ENCODE measurements around the gene ZNF701.
"Not testable (repeated sequence)": the region's sequence is repeated elsewhere in the genome, so short reads cannot be mapped to it uniquely, and the experiment has no call there.

Gene ZNF701

DNA sequence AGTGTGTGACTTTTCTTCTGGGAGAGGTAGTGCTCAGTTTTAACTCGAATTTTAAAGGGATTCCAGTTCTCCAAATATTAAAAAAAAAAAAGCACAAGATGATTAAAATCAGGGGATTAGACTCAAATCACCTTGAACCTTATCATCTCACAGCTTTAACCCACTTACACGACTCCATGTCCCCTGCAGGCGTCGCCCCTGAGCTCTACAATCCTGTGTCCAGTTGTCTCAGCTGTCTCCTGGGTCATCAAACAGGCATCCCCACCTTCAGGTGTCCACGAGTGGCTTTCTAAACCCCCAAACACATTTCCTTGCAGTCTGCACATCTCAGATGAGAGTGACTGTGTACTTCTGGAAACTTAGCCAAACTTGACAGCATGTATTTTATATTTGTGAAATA is 28.5 kb upstream of the ZNF701 start:
- no peak for DNase-seq (ENCODE audit: low read depth)
- no peak overlapping the region for H3K4me3 ChIP-seq (ENCODE audit: low read depth, low read length)
- TF ChIP-seq POLR2A (IDR thresholded peaks at IDR 0.05; ENCODE audit: extremely low read depth, insufficient read length) (no peak), MYC (IDR thresholded peaks at IDR 0.05; ENCODE audit: low read depth, low read length) (no peak)
- TF ChIP-seq, protein P1, sequence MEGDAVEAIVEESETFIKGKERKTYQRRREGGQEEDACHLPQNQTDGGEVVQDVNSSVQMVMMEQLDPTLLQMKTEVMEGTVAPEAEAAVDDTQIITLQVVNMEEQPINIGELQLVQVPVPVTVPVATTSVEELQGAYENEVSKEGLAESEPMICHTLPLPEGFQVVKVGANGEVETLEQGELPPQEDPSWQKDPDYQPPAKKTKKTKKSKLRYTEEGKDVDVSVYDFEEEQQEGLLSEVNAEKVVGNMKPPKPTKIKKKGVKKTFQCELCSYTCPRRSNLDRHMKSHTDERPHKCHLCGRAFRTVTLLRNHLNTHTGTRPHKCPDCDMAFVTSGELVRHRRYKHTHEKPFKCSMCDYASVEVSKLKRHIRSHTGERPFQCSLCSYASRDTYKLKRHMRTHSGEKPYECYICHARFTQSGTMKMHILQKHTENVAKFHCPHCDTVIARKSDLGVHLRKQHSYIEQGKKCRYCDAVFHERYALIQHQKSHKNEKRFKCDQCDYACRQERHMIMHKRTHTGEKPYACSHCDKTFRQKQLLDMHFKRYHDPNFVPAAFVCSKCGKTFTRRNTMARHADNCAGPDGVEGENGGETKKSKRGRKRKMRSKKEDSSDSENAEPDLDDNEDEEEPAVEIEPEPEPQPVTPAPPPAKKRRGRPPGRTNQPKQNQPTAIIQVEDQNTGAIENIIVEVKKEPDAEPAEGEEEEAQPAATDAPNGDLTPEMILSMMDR (IDR thresholded peaks at IDR 0.05; ENCODE audit: low read depth, low read length): no peak
- TF ChIP-seq, protein P2, sequence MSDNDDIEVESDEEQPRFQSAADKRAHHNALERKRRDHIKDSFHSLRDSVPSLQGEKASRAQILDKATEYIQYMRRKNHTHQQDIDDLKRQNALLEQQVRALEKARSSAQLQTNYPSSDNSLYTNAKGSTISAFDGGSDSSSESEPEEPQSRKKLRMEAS (IDR thresholded peaks at IDR 0.05; ENCODE audit: low read depth, low read length): no peak

DNA sequence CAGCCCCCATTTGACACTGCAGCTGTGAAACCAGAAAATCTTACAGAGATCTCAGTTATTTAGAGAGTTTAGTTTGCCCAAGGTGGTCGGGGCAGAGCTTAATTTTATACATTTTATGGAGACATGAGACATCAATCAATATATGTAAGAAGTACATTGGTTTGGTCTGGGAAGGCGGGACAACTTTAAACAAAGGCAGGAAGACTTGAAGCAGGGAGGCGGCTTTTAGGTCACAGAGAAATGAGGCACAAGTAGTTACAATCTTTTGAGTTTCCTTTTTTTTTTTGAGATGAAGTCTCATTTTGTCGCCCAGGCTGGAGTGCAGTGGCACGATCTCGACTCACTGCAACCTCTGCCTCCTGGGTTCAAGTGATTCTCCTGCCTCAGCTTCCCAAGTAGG is 27.5 kb upstream of the ZNF701 start:
- peak; percentile 28 for DNase-seq (ENCODE audit: low read depth)
- not testable (repeated sequence) for H3K4me3 ChIP-seq (ENCODE audit: low read depth, low read length)

DNA sequence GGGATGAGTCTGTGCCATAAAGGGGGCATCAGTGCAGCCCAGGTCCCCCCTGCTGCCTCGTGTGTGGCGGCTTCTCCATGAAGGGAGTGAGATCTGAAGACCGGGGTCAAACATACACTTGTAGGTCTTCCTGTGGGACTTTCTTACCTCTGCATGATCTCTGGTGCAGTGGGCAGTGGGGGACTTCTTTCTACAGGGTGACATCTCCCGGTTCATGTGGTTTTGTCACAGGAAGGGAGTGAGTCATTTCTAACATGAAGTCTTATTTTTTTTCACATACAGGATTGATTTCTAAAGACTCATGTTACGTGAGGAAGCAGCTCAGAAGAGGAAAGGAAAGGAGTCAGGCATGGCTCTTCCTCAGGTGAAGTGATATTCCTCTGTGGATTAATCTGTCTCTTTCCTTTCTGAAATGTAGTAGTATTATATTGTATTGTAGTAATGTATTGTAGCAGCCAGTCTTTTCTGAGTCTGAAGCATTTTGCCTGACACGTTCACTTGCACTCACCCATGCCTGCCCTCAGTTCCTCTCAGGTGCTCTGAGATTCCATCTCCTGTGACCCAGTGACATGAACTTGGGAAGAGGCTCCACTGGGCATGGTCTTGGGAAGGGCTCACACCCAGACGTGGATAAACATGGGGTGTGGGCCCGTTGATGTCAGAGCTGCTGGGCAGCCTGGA is 27.0 kb upstream of the ZNF701 start:
- H3K4me3 ChIP-seq (ENCODE audit: low read depth, low read length): no peak overlapping the region
- TF ChIP-seq MYC (IDR thresholded peaks at IDR 0.05; ENCODE audit: low read depth, low read length): no peak
- DNase-seq (ENCODE audit: low read depth): peak; percentile 83

DNA sequence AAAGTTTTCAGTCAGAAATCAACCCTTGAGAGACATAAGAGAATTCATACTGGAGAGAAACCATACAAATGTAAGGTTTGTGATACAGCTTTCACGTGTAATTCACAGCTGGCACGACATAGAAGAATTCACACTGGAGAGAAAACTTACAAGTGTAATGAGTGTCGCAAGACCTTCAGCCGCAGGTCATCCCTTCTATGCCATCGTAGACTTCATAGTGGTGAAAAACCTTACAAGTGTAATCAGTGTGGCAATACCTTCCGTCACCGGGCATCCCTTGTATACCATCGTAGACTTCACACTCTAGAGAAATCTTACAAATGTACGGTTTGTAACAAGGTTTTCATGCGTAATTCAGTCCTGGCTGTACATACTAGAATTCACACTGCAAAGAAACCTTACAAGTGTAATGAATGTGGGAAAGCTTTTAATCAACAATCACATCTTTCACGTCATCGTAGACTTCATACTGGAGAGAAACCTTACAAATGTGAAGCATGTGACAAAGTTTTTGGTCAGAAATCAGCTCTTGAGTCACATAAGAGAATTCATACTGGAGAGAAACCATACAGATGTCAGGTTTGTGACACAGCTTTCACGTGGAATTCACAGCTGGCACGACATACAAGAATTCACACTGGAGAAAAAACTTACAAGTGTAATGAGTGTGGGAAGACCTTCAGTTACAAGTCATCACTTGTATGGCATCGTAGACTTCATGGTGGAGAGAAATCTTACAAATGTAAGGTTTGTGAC is 15.7 kb upstream of the ZNF701 start:
- H3K4me3 ChIP-seq (ENCODE audit: low read depth, low read length): no peak overlapping the region
- DNase-seq (ENCODE audit: low read depth): no peak
- TF ChIP-seq, protein P2 (IDR thresholded peaks at IDR 0.05; ENCODE audit: low read depth, low read length): no peak
- TF ChIP-seq POLR2A (IDR thresholded peaks at IDR 0.05; ENCODE audit: extremely low read depth, insufficient read length): no peak
- no peak for TF ChIP-seq MYC (IDR thresholded peaks at IDR 0.05; ENCODE audit: low read depth, low read length)
- TF ChIP-seq, protein P1 (IDR thresholded peaks at IDR 0.05; ENCODE audit: low read depth, low read length): no peak

DNA sequence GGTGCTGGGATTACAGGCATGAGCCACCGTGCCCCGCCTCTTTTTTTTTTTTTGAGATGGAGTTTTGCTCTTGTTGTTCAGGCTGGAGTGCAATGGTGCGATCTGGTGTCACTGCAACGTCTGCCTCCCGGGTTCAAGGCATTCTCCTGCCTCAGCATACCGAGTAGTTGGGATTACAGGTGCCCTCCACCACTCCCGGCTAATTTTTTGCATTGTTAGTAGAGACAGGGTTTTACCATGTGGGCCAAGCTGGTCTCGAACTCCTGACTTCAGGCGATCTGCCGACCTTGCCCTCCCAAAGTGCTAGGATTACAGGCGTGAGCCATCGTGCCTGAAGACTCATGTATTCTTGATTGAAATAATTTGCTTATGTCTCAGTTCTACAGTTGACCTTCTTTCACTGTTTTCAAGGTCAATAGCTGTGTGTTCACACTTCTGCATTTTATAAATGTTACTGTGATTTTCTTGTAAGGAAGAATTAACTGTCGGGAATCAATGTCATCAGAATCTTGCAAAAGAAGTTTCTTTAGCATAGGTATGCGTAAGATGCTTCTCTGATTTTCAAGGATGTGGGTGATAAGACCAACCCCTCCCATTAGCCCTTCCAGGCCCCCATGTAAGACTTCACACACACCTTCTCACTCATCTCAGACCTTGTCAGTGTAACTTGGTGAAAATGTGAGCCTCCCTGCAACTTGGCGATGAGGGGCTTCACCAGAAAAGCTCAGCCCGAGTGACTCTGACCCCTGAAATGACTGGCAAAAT is 12.7 kb upstream of the ZNF701 start:
- TF ChIP-seq, protein P1 (IDR thresholded peaks at IDR 0.05; ENCODE audit: low read depth, low read length): no peak
- TF ChIP-seq POLR2A (IDR thresholded peaks at IDR 0.05; ENCODE audit: extremely low read depth, insufficient read length) (no peak), MYC (IDR thresholded peaks at IDR 0.05; ENCODE audit: low read depth, low read length) (no peak)
- TF ChIP-seq, protein P2 (IDR thresholded peaks at IDR 0.05; ENCODE audit: low read depth, low read length): no peak
- no peak overlapping the region for H3K4me3 ChIP-seq (ENCODE audit: low read depth, low read length)
- DNase-seq (ENCODE audit: low read depth): no peak

DNA sequence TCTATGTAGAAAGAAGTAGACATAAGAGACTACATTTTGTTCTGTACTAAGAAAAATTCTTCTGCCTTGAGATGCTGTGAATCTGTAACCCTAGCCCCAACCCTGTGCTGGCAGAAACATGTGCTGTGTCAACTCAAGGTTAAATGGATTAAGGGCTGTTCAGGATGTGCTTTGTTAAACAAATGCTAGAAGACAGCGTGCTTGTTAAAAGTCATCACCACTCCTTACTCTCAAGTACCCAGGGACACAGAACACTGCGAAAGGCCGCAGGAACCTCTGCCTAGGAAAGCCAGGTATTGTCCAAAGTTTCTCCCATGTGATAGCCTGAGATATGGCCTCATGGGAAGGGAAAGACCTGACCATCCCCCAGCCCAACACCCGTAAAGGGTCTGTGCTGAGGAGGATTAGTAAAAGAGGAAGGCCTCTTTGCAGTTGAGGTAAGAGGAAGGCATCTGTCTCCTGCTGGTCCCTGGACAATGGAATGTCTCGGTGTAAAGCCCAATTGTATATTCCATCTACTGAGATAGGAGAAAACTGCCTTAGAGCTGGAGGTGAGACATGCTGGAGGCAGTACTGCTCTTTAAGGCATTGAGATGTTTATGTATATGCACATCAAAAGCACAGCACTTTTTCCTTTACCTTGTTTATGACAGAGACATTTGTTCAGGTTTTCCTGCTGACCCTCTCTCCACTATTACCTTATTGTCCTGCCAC is 11.2 kb upstream of the ZNF701 start:
- DNase-seq (ENCODE audit: low read depth); H3K4me3 ChIP-seq (ENCODE audit: low read depth, low read length): not testable (repeated sequence)

DNA sequence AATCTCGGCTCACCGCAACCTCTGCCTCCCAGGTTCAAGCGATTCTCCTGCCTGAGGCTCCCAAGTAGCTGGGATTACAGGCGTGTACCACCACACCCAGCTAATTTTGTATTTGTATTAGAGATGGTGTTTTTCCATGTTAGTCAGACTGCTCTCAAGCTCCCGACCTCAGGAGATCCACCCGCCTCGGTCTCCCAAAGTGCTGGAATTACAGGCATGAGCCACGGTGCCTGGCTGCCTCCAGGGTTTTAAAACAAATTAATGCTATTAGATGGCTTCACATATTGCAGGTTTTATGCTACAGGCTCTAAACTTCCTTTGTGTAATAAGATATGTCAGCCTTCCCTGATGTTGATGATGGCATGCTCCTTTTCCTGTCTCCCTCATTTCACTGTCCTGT is 8.5 kb upstream of the ZNF701 start:
- not testable (repeated sequence) for DNase-seq (ENCODE audit: low read depth)

More for the DNA sequence above, 8.5 kb upstream of the ZNF701 start:
- not testable (repeated sequence) for H3K4me3 ChIP-seq (ENCODE audit: low read depth, low read length)

Data from NB4 (cell line).